D721Med (cell line): ENCODE results near the gene LRIT1.

Experiments
- DNase-seq: peaks from one replicate; pipeline ENCODE4 v3.0.0; 2011; ENCODE audit warnings: low spot score; ENCODE audit not compliant: insufficient read length
- FAIRE-seq: peaks from 2 replicates; lab custom pipeline; 2011; peaks lifted over from hg19 to GRCh38; lab: Jason Lieb, UNC
- CTCF ChIP-seq: IDR thresholded peaks from 2 replicates; pipeline ENCODE4 v1.5.1; 2012; ENCODE audit warnings: mild to moderate bottlenecking, control low read depth; ENCODE audit not compliant: insufficient read depth; ENCODE audit errors: missing control alignments

Gene LRIT1

GRCh38 chr10:84212014-84212413 lies 29.3 kb downstream of the LRIT1 start:
- DNase-seq = no peak
- no peak for FAIRE-seq
- TF ChIP-seq CTCF = no peak

GRCh38 chr10:84211566-84211965 lies 29.8 kb downstream of the LRIT1 start:
- DNase-seq (no peak), FAIRE-seq (no peak)
- TF ChIP-seq CTCF = no peak

GRCh38 chr10:84208023-84208422 lies 33.3 kb downstream of the LRIT1 start:
- no peak for TF ChIP-seq CTCF
- no peak for DNase-seq
- FAIRE-seq = no peak

- no peak for TF ChIP-seq CTCF
- DNase-seq = no peak
- no peak for FAIRE-seq
Measured at GRCh38 chr10:84205853-84206525, 35.4 kb downstream of the LRIT1 start.

GRCh38 chr10:84205049-84205852 lies 36.1 kb downstream of the LRIT1 start:
- FAIRE-seq = no peak
- DNase-seq = peak; percentile 67
- peak; percentile 98 for TF ChIP-seq CTCF

- no peak for DNase-seq
- TF ChIP-seq CTCF = no peak
Measured at GRCh38 chr10:84204610-84205009, 36.7 kb downstream of the LRIT1 start.

GRCh38 chr10:84204122-84204521 lies 37.2 kb downstream of the LRIT1 start:
- TF ChIP-seq CTCF = peak; percentile 44
- DNase-seq (peak; percentile 50), FAIRE-seq (no peak)

More at GRCh38 chr10:84204610-84205009, 36.7 kb downstream of the LRIT1 start:
- no peak for FAIRE-seq
